K562 (cell line): ENCODE results near the gene USP35. TPM values are rescaled to one million over a fixed set of nuclear protein-coding genes. Genes with fewer than 3 reads are reported as not detected.

Experiments used
- ATAC-seq: fragments of 200-7000 bp; cut with Tn5 transposase; 3 replicates; pipeline ENCODE4 v1.9.1; 2020; ENCODE audit warnings: moderate library complexity
- BruUV-seq: library from RNA; stranded (reverse); fragments of 400-500 nt; replicated peaks from 2 replicates; lab custom pipeline; 2021; lab: Mats Ljungman, UMichigan
- CTCF ChIA-PET: fragments of 300-600 bp; formaldehyde crosslinking; extraction: SDS; loops from one replicate; lab custom pipeline; 2021; ENCODE audit warnings: low intra/inter-chr PET ratio; lab: Yijun Ruan, JAX
- POLR2A ChIA-PET: fragments of 300-600, 350-650 bp; sonication (Branson Sonifier 250); formaldehyde crosslinking; extraction: SDS; loops from one replicate; lab custom pipeline; 2021; ENCODE audit warnings: antibody characterized with exemption, inconsistent platforms; lab: Yijun Ruan, JAX
- DNase-seq, 4 experiments: peaks; one replicate each; pipeline versions ENCODE4 v3.0.0 to v3.0.0-alpha.2; 2011 to 2018; ENCODE audit warnings: low spot score in 3 of 4, mixed read lengths in 3 of 4; ENCODE audit errors: extremely low read depth in 1 of 4
- FAIRE-seq: peaks from 2 replicates; lab custom pipeline; 2011; peaks lifted over from hg19 to GRCh38; lab: Jason Lieb, UNC
- H2AFZ ChIP-seq: 2 replicates; pipeline ENCODE4 v1.6.0; 2011; ENCODE audit warnings: low read depth, low read length, control low read depth, inconsistent platforms
- H3K27ac ChIP-seq: fragments of 200-600 bp; 3 replicates; pipeline ENCODE4 v1.8.0; 2011; ENCODE audit warnings: low read depth, mild to moderate bottlenecking, control low read depth, inconsistent platforms, low read length, moderate library complexity, mixed read lengths; ENCODE audit errors: extremely low read depth
- H3K27me3 ChIP-seq, 2 experiments: fragments of 300-600 bp in 1 of 2; 2 replicates in 1 of 2; 3 replicates in 1 of 2; pipeline versions ENCODE4 v1.6.0 to v1.8.0; 2011; ENCODE audit warnings: inconsistent platforms in 2 of 2, low read length in 2 of 2, mild to moderate bottlenecking in 1 of 2, mixed read lengths in 1 of 2, moderate library complexity in 1 of 2; ENCODE audit not compliant: control insufficient read depth in 2 of 2, insufficient read depth in 2 of 2
- H3K36me3 ChIP-seq: fragments of 300-600 bp; 3 replicates; pipeline ENCODE4 v1.8.0; 2011; ENCODE audit warnings: mild to moderate bottlenecking, low read length, inconsistent platforms; ENCODE audit not compliant: control insufficient read depth, insufficient read depth
- H3K4me1 ChIP-seq, 2 experiments: fragments of 200-600 bp in 1 of 2; replicated peaks in 1 of 2; 2 replicates in 1 of 2; 3 replicates in 1 of 2; pipeline versions ENCODE4 v1.5.1 to v1.8.0; 2011; ENCODE audit warnings: inconsistent platforms in 2 of 2, low read length in 2 of 2, mild to moderate bottlenecking in 1 of 2, mixed read lengths in 1 of 2, moderate library complexity in 1 of 2; ENCODE audit not compliant: control insufficient read depth in 2 of 2, insufficient read depth in 2 of 2
- H3K4me2 ChIP-seq: 2 replicates; pipeline ENCODE4 v1.6.1; 2011; ENCODE audit warnings: low read length, control low read depth, inconsistent platforms, mixed read lengths; ENCODE audit not compliant: insufficient read depth
- H3K4me3 ChIP-seq: fragments of 200-600 bp; sonication (generic), shearing (Covaris generic); 2 replicates; pipeline ENCODE4 v1.5.1; 2016; ENCODE audit warnings: control low read depth, inconsistent platforms
- H3K79me2 ChIP-seq: fragments of 200-600 bp; 3 replicates; pipeline ENCODE4 v1.8.0; 2011; ENCODE audit warnings: low read length, inconsistent platforms; ENCODE audit not compliant: control insufficient read depth, insufficient read depth
- H3K9ac ChIP-seq, 2 experiments: 2 replicates each; pipeline versions ENCODE4 v1.6.0 to v1.6.1; 2011; ENCODE audit warnings: low read depth in 2 of 2, low read length in 2 of 2, control low read depth in 1 of 2, inconsistent platforms in 1 of 2, mild to moderate bottlenecking in 1 of 2, mixed read lengths in 1 of 2; ENCODE audit not compliant: insufficient read depth in 1 of 2
- H3K9me1 ChIP-seq: one replicate; pipeline ENCODE4 v1.6.0; 2011; ENCODE audit warnings: inconsistent platforms, mild to moderate bottlenecking, low read length, moderate library complexity; ENCODE audit not compliant: control insufficient read depth, insufficient read depth
- H3K9me3 ChIP-seq: replicated peaks from 2 replicates; pipeline ENCODE4 v1.5.1; 2011; ENCODE audit warnings: low read depth, low read length, inconsistent platforms; ENCODE audit not compliant: control insufficient read depth, insufficient read depth
- H4K20me1 ChIP-seq: replicated peaks from 2 replicates; pipeline ENCODE4 v1.6.1; 2011; ENCODE audit warnings: low read length, inconsistent platforms, mixed read lengths; ENCODE audit not compliant: control insufficient read depth, insufficient read depth
- BCOR ChIP-seq: fragments of 450-650 bp; IDR thresholded peaks from 2 replicates; pipeline ENCODE4 v1.6.1; 2016
- FOXO4 ChIP-seq: fragments of 450-650 bp; formaldehyde crosslinking; IDR thresholded peaks from 2 replicates; pipeline ENCODE4 v1.4.0; 2020; ENCODE audit warnings: mild to moderate bottlenecking, moderate library complexity
- KDM5B ChIP-seq: fragments of 200-600 bp; sonication (generic); IDR thresholded peaks from 2 replicates; pipeline ENCODE4 v1.6.1; 2012; ENCODE audit warnings: low read depth, mild to moderate bottlenecking, moderate library complexity, low read length, control low read depth, inconsistent platforms; ENCODE audit not compliant: insufficient replicate concordance
- MAFG ChIP-seq: fragments of 450-650 bp; conservative IDR thresholded peaks from 2 replicates; pipeline ENCODE4 v1.6.1; 2016; ENCODE audit warnings: missing genetic modification characterization, missing compliant biosample characterization
- PML ChIP-seq: IDR thresholded peaks from 2 replicates; pipeline ENCODE4 v1.6.1; 2012; ENCODE audit warnings: low read length, inconsistent platforms
- RAD21 ChIP-seq, 2 experiments: fragments of 250-450 bp in 1 of 2; fragments of 450-650 bp in 1 of 2; sonication (Bioruptor Pico) in 1 of 2; formaldehyde crosslinking in 1 of 2; IDR thresholded peaks in 1 of 2; conservative IDR thresholded peaks in 1 of 2; 2 replicates each; pipeline versions ENCODE4 v1.4.0 to v1.8.0; 2020 to 2022; ENCODE audit warnings: mild to moderate bottlenecking in 2 of 2, moderate library complexity in 1 of 2
- RBM25 ChIP-seq: fragments of 200-400 bp; formaldehyde crosslinking; IDR thresholded peaks from 2 replicates; pipeline ENCODE4 v1.6.1; 2018; ENCODE audit warnings: low read length, low read depth, moderate library complexity; ENCODE audit not compliant: severe bottlenecking
- TFAP4 ChIP-seq: sonication (generic); formaldehyde crosslinking; IDR thresholded peaks from 2 replicates; pipeline ENCODE4 v1.8.0; 2022; ENCODE audit warnings: missing genetic modification reagents, mild to moderate bottlenecking, moderate library complexity, borderline replicate concordance
- ZFP36 ChIP-seq: fragments of 150-350 bp; IDR thresholded peaks from 2 replicates; pipeline ENCODE4 v1.6.1; 2018; ENCODE audit warnings: low read length, low read depth; ENCODE audit not compliant: partially characterized antibody
- ZNF384 ChIP-seq: IDR thresholded peaks from 2 replicates; pipeline ENCODE4 v1.6.1; 2012; ENCODE audit warnings: low read depth, low read length, improper control_type of control experiment
- ZNF766 ChIP-seq: fragments of 200-800 bp; sonication (Bioruptor generic); conservative IDR thresholded peaks from 2 replicates; pipeline ENCODE4 v1.6.1; 2016; ENCODE audit warnings: missing genetic modification characterization, missing compliant biosample characterization
- WGBS: fragments of 100-300 bp; shearing (Covaris generic); methylation state at CpG from one replicate; pipeline ENCODE4 v1.1.6; 2016; ENCODE audit warnings: low coverage, mixed read lengths; ENCODE audit not compliant: insufficient coverage; ENCODE audit errors: missing lambda C conversion rate; 5-methylcytosine and 5-hydroxymethylcytosine counted together
- in situ Hi-C: fragments of 300-500 bp; cut with MboI; formaldehyde crosslinking; loops from 4 replicates; pipeline ENCODE4 v1.15.0; 2018; ENCODE audit warnings: inconsistent platforms, mixed read lengths
- intact Hi-C: fragments of 100-400 bp; cut with micrococcal nuclease; formaldehyde crosslinking; loops from 2 replicates; pipeline ENCODE4 v1.14.2; 2022
- polyA plus RNA-seq, 8 experiments: library from polyadenylated mRNA; depleted of rRNA in 4 of 8; stranded (reverse) in 5 of 8; unstranded in 3 of 8; fragments of >200 nt; fragmentation: Nextera tagmentation in 2 of 8; fragmentation: Illumina TruSeq in 1 of 8; extraction: Ambion mirVana in 2 of 8; extraction: Trizol in 1 of 8; gene quantifications; 2 replicates each; pipeline versions ENCODE4 v1.2.1 to v1.2.3, GENCODE V29; 2011 to 2014; ENCODE audit warnings: inconsistent platforms in 1 of 8, missing spikeins in 1 of 8
- total RNA-seq, 7 experiments: library from RNA; depleted of rRNA in 6 of 7; stranded (reverse); fragments of >200 nt in 6 of 7; fragmentation: Illumina TruSeq in 2 of 7; extraction: Trizol in 2 of 7; gene quantifications; 2 replicates each; pipeline versions ENCODE4 v1.2.1 to v1.2.3, GENCODE V29; 2011 to 2021; ENCODE audit warnings: low replicate concordance in 1 of 7

The USP35 gene
- total and polyA plus RNA-seq, 9 of the 15 experiments (the other 6 are each of a cell fraction or from before 2014, with no cell fraction given): 0.01 to 4.8 (median 3.6) TPM

GRCh38 chr11:78256962-78257361 is 68.2 kb downstream of the USP35 start (continued):
- TF ChIP-seq RAD21 (CRISPR knock-in tag; conservative IDR thresholded peaks at IDR 0.05 in 1 of 2, IDR thresholded peaks at IDR 0.05 in 1 of 2) (peak in 1 of 2 experiments; percentile 20; a peak in 2 of 4 replicates), MAFG (tag) (peak; percentile 52), TFAP4 (CRISPR knock-in tag) (0 out of 2 replicates have a peak, but pooled peaks have one; percentile 20), ZNF384 (0 out of 2 replicates have a peak, but pooled peaks have one; percentile 17)

GRCh38 chr11:78257654-78258053 is 68.9 kb downstream of the USP35 start:
- Histone ChIP-seq H3K79me2 (peaks cover 29% of the 10 kb centered on the region; the same call in 2 of the 3 replicates), H3K9me1 (no peaks in the 10 kb centered on the region), H2AFZ (0 out of 2 replicates have a peak overlapping the region, but pooled peaks have one; percentile 0), H3K9ac (no peak overlapping the region), H3K4me2 (peak overlapping the region; percentile 2; the same call in 1 of the 2 replicates), H3K27me3 (no peaks in the 10 kb centered on the region), H4K20me1 (no peaks in the 10 kb centered on the region), H3K4me3 (no peak overlapping the region), H3K27ac (peak overlapping the region; percentile 37), H3K9me3 (no peaks in the 10 kb centered on the region), H3K4me1 (peaks cover 22 to 59% of the 10 kb centered on the region in 2 experiments), H3K36me3 (no peaks in the 10 kb centered on the region; the same call in 2 of the 3 replicates)
- 73% methylated on average over 3 of the region's 3 CpGs for WGBS
- in situ Hi-C loops: no loop called here
- no TSS peak for BruUV-seq
- TF ChIP-seq ZNF766 (CRISPR knock-in tag): peak; percentile 19; the same call in 1 of the 2 replicates
- peak; percentile 76 for TF ChIP-seq BCOR
- 0 out of 2 replicates have a peak, but pooled peaks have one; percentile 5 for TF ChIP-seq PML
- no peak for TF ChIP-seq FOXO4 (CRISPR knock-in tag)
- TF ChIP-seq RBM25: peak; percentile 72
- TF ChIP-seq ZFP36: peak; percentile 58
- no peak for TF ChIP-seq KDM5B
- ChIA-PET POLR2A (interaction anchor here (0.9 kb wide), 1 partner anchor 11 kb away, joined by 4 read pairs; no protein-coding TSS in a partner anchor), CTCF (no interaction called here)
- DNase-seq (no peak), ATAC-seq (no peak), FAIRE-seq (no peak)
- intact Hi-C loops: loop anchor here (2.0 kb wide), 2 partner anchors 29 to 61 kb away; no protein-coding TSS in a partner anchor
